ENCODE data around the gene TMEM87B.

The TMEM87B gene

DNA sequence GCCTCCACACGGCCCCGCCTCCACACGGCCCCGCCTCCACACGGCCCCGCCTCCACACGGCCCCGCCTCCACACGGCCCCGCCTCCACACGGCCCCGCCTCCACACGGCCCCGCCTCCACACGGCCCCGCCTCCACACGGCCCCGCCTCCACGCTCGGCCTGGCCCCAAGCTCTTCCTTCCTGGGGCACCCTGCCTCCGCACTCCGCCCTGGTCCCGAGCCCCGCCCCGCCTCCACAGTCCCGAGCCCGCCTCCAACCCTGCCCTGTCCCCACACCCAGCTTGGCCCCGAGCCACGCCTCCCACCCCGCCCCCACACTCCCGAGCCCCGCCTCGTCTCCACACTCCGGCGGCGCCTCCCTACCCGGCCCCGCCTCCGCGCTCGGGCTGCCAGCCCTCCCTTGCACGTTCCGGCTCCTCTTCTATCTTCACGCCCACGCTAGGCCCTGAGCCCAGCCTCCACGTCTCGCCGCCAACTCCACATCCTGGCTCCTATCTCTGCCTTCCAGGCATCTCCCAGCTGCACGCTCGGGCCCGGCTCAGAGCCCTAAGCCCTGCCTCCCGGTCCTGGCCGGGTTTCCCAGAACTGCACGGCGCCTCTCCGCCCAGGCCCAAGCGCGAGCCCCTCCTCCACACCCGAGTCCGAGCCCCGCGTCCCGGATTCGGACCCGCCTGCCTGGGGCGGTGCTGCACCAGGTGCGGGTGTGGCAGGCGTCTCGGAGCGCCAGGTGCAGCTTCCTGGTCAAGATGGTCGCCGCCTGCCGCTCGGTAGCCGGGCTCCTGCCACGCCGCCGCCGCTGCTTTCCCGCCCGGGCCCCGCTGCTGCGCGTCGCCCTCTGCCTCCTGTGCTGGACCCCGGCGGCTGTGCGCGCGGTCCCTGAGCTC lies at the start of gene TMEM87B:
Gene TMEM87B, plus strand, starts transcription at position 423 of the 883 bp plus-strand sequence. Its CDS starts 323 bp downstream, at position 746.
- DNase-seq, result peak; percentile 74

DNA sequence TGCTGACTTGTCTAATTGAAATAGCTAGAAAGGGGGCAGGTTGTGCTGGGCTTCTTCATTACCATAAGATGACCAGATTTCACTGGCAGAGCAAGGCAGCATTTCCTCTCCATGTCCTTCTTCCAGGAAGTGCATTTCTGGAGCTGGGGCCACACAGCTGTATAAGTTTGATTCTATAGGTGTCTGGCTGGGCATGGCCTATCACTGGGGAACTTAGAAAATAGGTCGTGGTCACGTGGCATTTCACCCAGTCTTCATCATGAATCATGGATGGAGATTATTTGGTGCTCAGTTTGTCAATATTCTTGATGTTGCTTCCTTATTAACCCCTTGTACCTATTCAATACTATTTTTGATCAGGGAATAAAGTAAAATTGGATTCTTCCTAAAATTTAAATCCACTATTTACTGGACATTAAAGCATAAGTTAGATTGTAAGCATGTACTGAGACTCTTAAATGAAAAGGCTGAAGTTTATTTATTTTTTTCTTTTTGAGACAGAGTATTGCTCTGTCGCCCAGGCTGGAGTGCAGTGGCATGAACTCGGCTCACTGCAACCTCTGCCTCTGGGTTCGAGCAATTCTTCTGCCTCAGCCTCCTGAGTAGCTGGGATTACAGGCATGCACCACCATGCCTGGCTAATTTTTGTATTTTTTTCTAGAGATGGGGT lies 49.5 kb upstream of the TMEM87B start:
- DNase-seq, result no peak

DNA sequence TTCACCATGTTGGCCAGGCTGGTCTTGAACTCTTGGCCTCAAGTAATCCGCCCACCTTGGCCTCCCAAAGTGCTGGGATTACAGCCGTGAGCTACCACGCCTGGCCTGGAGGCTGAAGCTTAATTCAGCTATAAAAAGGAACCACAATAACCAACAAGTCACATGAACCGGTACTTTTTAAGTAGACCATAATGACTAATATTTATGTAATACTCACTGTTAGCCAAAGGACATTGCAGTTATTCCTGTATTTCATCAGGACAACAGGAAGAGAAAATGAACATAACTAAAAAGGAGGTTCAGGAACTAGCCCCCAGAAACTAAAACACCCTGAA lies 49.0 kb upstream of the TMEM87B start:
- no peak for DNase-seq

DNA sequence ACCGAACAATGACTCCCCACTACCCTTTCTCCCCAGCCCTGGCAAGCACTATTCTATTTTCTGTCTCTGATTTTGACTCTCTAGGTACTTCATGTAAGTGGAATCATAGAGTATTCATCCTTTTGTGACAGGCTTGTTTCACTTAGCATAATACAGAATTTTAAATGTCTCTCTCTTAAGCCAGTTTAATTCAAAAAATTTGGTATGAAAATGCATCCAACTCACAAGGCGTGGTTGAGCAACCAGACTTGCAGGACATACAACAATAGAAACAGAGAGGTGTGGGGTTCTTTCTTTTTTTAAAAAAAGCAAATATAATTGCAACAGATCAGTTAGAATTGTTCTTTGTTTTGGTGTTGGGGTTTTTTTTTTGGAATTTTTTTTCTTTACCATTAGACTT lies 47.6 kb upstream of the TMEM87B start:
- no peak for DNase-seq

GRCh38 chr2:112008910-112009485 lies 46.1 kb upstream of the TMEM87B start:
- no peak for DNase-seq

DNA sequence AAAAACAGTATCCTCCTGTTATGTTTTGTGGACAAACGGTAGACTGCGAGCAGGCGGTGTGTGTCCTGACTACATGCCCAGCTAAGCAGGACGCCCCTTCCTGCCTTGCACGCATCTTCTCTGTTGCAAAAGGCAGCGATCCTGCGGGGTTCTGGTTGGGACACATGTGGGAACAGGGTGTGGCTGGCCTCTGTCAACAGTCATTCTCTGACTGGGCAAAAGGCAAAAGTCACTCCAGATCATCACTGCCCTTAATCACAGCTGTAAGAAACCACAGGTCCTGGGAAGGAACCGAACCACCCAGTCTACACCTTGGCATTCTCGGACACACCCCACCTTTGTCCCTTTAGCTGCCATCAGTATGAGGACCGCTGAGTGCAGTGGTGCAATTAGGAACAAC lies 44.3 kb upstream of the TMEM87B start:
- DNase-seq, result no peak

DNA sequence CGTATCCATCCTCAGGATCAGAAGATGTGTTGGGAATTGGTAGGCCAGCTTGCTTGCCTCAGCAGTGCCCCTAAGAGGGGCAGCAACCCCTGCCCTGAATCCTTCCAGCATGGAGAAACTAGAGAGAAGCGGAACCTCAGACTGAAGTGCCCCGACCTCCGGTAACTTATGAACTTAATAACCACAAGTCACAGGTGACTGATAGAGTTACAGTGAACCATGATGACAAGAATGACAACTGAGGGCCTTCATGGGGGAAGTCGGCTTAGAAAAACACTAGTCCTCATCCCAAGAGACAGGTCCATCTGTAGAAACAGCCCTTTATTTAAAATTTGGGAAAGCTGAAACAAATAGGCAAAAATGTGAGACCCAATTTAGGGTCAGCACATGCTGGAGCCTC lies 42.5 kb upstream of the TMEM87B start:
- no peak for DNase-seq

DNA sequence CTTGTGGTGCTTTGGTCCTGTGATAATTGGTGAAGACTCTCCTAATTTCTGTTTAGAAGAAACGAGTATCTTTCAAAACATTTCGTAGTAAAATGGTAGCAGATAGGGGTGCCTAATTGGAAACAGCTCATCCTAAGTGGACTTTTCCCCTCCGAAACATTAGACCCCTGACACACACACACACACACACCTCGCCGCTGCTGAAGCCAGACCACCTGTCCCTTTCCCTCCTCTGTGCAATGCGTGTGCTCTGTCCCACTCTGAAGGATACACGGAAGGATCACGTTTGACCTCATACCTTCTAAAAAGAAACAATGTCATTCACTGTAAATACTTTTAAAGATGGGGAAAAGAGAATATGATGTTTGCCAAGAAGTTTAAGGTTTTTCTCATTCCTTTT lies 36.2 kb upstream of the TMEM87B start:
- no peak for DNase-seq

DNA sequence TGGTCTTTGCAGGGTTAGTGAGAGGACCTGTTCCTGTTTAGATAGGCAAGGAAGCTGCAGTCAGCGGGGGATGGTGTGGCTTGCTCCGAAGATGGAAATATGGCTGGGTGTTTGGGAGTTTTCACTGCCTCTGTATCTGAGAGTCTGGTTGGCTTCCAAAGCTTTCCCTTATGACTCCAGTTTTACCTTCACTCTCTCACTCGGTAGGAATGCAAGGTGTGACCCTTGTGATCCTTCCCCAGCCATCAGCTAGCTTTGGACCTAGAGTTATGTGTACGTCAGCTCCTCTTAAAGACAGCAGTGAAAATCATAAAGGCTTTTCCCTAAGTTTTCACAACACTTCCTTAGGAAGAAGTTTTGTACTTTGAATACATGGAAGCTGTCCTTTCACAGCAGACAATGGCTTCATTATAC lies 35.5 kb upstream of the TMEM87B start:
- no peak for DNase-seq

- DNase-seq, result no peak
Observed at GRCh38 chr2:112020561-112020960, 34.5 kb upstream of the TMEM87B start.

DNA sequence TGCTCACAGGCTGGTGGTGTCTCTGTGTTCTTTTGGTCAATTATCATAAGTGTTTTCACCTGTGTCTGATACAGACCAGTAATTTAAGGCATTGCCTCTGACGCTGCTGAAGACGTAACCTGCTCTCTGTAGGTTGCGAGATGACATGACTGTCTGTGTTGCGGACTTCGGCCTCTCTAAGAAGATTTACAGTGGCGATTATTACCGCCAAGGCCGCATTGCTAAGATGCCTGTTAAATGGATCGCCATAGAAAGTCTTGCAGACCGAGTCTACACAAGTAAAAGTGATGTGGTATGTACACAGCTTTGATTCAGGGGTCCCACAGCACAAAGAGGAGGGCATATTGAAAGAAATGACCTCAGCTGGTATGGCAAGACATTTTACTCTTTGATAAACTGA lies 33.8 kb upstream of the TMEM87B start:
- DNase-seq, result no peak

DNA sequence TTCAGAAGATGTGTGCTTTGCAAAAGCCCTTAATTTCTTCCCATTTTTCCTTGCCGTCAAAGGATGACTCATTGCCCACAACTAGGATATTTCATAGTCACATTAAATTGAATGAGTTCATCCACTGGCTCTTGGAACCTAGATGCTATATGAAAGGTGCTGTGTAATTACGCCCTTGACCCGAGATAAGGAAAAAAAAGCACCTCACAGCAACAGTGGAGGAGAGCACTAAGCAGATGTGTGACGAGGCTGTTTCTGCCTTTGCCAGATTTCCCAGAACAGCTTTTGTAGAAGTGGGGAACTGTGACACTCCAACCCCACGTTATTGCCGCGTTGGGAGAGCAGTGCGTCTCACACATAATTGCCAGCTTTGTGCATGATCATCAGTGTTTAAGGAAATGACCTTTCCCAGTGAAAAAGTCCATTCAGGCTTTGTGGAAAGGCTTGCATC lies 33.3 kb upstream of the TMEM87B start:
- no peak for DNase-seq

DNA sequence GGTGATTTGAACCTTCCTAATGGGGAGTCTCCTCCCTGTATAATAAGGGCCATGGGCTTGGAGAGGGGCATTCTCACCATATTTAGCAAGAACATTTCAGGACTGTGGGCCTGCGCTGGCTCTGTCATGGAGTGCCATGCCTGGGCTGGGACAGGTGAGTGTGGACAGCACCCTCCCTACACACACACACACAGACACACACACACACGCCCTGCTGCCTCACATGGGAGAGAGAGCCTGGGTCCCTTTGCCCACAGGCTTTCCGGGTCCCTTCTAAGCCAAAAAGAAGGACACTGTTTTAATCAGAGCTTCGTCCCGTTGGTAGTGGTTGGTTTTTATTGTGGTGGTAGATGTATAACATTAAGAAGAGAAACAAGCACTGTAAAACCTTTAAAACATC lies 31.4 kb upstream of the TMEM87B start:
- no peak for DNase-seq

GRCh38 chr2:112024231-112024630 lies 30.8 kb upstream of the TMEM87B start:
- no peak for DNase-seq

DNA sequence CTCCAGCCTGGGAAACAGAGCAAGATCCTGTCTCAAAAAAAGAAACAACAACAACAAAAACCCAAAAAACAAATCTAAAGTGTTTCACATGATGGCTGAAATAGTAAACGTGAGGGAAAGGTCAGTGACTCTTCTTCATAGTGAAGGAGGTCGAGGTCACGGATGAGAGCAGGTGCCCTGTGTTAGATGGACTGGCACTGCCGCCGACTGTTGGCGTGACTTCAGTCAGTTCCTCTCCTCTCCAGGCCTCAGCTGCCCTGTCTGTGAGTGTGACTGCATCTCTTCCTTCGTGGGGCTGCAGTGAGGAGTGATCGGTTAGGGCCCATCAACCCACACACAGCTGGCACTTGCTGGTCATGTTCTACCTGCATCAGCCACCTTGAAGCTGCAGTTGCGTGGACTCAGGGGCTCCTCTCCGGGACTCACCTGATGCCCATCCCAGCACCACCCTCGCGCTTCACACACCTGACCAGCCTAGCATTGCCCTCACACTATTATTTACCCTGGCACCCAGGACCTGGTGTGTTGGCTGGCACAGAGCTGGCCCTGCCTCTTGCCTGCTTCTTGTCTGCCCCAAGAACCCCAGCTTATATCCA lies 30.1 kb upstream of the TMEM87B start:
- DNase-seq, result no peak

- no peak for DNase-seq
Observed at GRCh38 chr2:112026509-112026908, 28.6 kb upstream of the TMEM87B start.

DNA sequence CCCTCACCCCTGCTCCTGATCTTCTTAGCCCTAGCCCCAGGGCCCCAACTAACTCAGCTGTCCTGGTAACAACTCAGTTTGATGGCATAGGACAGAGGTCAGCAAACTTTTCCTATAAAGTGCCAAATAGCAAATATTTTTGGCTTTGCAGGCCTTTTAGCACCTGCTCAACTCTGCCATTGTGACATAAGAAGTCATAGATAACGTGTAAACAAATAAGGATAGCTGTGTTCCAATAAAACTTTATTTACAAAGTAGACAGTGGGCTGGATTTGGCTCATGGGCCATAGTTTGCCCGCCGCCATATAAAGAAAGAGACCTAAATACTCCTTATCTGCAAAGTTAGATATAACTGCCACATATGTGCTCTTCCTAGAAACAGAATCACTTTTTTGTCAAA lies 27.3 kb upstream of the TMEM87B start:
- no peak for DNase-seq

GRCh38 chr2:112029164-112029563 lies 25.9 kb upstream of the TMEM87B start:
- DNase-seq, result no peak

- DNase-seq, result no peak
Observed at GRCh38 chr2:112031473-112032223, 23.4 kb upstream of the TMEM87B start.

GRCh38 chr2:112032224-112032586 lies 22.9 kb upstream of the TMEM87B start:
- DNase-seq, result no peak

DNA sequence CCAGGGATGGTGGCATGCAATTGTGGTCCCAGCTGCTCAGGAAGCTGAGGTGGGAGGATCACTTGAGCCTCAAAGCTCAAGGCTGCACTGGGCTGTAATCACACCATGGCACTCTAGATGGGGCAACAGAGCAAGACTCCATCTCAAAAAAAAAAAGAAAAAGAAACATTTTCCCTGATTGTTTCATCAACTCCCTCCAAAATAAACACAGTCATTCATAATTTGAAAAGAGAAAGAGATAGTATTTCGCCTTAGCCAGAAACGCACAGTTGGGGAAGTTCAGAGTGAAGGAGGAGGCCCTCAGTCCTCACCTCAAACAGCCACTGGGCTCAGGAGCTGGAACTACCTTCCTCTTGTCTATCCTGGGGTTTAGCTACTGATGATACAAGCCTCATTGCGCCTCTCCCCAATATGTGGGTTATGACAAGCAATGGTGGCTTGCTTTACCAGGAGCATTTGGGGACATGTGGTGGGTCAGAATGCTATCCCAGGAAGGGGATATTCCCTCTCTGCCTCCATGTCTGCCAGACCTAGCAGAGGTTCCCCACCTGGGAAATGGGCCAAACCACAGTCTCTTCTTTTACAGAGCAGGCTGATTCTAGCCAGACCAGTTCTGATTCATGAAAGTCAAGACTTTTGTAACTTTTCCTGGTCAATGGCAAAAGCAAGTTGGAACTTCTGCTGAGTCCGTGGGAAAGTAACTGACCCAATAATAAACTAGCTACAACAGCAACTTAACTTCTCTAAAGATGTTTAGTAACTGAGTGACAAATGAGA lies 22.2 kb upstream of the TMEM87B start:
- no peak for DNase-seq

DNA sequence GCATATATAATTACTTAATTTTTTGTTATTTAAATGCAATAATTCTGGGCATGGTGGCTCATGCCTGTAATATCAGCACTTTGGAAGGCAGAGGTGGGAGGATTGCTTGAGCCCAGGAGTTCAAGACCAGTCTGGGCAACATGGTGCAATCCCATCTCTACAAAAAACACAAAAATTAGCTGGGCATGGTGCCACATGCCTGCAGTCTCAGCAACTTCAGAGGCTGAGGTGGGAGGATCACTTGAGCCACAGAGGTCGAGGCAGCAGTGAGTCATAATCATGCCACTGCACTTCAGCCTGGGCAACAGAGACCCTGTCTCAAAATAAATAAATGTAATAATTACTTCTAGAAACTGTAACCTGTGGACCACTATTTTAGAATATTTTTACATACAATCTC lies 21.5 kb upstream of the TMEM87B start:
- no peak for DNase-seq

Data from NCI-H2081 treated with DMSO at 0.1 percent for 48 hours (cell line).